ENCODE data around the gene SBSN. TPM values are rescaled to one million over a fixed set of nuclear protein-coding genes. Genes with fewer than 3 reads are reported as not detected.
A peak's percentile ranks its signal among the peaks of the same experiment; 100 is the strongest.

The SBSN gene
- total and polyA plus RNA-seq, 9 of the 15 experiments (the other 6 are each of a cell fraction or from before 2014, with no cell fraction given), result 0.05 TPM; not detected in 8

- TF ChIP-seq MGA (IDR thresholded peaks at IDR 0.05) (peak; percentile 88), TCF15 (CRISPR knock-in tag; IDR thresholded peaks at IDR 0.05) (no peak), ZNF41 (CRISPR knock-in tag; conservative IDR thresholded peaks at IDR 0.05) (no peak), ZBTB7A (IDR thresholded peaks at IDR 0.05; ENCODE audit: borderline replicate concordance, control insufficient read depth, low read depth, low read length) (peak; percentile 95), SREBF1 (IDR thresholded peaks at IDR 0.05; ENCODE audit: borderline replicate concordance, low read depth, low read length) (no peak), ZNF324 (CRISPR knock-in tag; IDR thresholded peaks at IDR 0.05) (no peak), ZNF134 (CRISPR knock-in tag; conservative IDR thresholded peaks at IDR 0.05) (no peak), NR2C2 (CRISPR knock-in tag; IDR thresholded peaks at IDR 0.05) (no peak), NR2C2 (tag; IDR thresholded peaks at IDR 0.05) (no peak), KDM5B (IDR thresholded peaks at IDR 0.05; ENCODE audit: insufficient replicate concordance, low read depth, low read length) (no peak), ZNF699 (CRISPR knock-in tag; IDR thresholded peaks at IDR 0.05; ENCODE audit: insufficient replicate concordance) (no peak), KDM2B (CRISPR knock-in tag; IDR thresholded peaks at IDR 0.05) (no peak), NCOA4 (IDR thresholded peaks at IDR 0.05; ENCODE audit: partially characterized antibody) (no peak), CAMTA2 (CRISPR knock-in tag; conservative IDR thresholded peaks at IDR 0.05) (no peak), SRSF3 (IDR thresholded peaks at IDR 0.05; ENCODE audit: insufficient read depth, low read length) (no peak), ELF4 (CRISPR knock-in tag; IDR thresholded peaks at IDR 0.05) (no peak), BHLHE40 (IDR thresholded peaks at IDR 0.05; ENCODE audit: low read length) (peak; percentile 34; the same call in 1 of the 2 replicates)
Measured at GRCh38 chr19:35557539-35558399, 29.7 kb upstream of the SBSN start (continued).

Measured in K562 (cell line).